OCI-LY3 (cell line): ENCODE results near the gene SUSD1.

Source experiments
- EZH2phosphoT487 ChIP-seq: fragments of 200-600 bp; shearing (Covaris generic); IDR thresholded peaks from 2 replicates; pipeline ENCODE4 v1.6.1; 2018; ENCODE audit warnings: antibody characterized with exemption, mixed run types, low read depth
- TF ChIP-seq, protein P1 (sequence below): fragments of 200-600, 300-600 bp; sonication (generic); IDR thresholded peaks from 2 replicates; pipeline ENCODE4 v1.5.1; 2014; ENCODE audit warnings: antibody characterized with exemption, low read length, low read depth

DNA sequence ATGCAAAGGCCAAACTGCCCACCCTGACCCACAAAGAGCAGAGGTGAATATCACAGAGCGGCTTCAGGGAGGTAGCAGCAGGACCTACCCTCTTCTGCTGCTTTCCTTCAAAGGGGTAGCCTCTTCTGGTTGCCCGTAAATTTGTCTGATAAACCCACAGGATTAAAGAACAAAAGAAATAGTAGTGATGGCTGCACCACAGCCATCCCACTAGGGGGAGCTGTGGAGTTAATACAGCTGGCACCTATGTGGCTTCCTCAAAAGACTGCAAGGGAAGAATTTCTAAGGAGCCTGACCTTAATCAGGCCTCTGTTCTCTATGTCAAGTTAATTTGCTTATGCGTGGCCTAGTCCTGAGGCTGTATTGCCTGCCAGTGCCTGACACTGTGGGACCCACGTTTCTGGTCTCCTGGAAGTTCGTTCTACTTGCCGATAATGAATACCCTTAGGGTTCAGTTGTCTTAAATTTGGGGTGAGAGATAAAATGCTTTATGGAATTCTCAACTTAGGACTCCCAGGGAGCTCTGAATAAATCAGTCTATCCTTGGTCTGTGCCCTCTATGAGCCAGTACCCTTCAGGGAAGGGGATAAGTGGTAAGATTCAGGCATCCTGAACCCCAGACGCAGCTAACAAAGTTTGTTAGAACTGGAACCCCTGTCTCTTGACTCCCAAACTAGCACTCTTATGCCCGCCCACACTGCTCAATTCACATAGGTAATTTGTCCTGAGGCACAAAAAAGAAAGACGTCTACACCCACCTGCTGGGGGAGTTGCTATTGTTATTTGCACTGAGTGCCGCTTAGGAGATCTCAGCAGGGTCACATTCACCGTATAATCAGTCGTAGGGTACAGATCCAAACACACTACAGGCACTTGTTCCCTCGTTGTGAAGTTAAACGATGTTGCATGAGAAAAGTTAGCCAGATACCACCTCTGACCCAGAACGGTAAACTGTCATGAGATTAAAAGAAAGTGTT is 77.1 kb downstream of the SUSD1 start:
- TF ChIP-seq, protein P1, sequence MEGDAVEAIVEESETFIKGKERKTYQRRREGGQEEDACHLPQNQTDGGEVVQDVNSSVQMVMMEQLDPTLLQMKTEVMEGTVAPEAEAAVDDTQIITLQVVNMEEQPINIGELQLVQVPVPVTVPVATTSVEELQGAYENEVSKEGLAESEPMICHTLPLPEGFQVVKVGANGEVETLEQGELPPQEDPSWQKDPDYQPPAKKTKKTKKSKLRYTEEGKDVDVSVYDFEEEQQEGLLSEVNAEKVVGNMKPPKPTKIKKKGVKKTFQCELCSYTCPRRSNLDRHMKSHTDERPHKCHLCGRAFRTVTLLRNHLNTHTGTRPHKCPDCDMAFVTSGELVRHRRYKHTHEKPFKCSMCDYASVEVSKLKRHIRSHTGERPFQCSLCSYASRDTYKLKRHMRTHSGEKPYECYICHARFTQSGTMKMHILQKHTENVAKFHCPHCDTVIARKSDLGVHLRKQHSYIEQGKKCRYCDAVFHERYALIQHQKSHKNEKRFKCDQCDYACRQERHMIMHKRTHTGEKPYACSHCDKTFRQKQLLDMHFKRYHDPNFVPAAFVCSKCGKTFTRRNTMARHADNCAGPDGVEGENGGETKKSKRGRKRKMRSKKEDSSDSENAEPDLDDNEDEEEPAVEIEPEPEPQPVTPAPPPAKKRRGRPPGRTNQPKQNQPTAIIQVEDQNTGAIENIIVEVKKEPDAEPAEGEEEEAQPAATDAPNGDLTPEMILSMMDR: peak; percentile 90
- TF ChIP-seq EZH2phosphoT487: no peak
